GM11168 (cell line): ENCODE results near the gene S100A5.

ENCODE experiments used
- in situ Hi-C: fragments of 300-500 bp; cut with MboI; formaldehyde crosslinking; loops from one replicate; pipeline ENCODE4 v1.12.0; 2022; ENCODE audit warnings: low sequenced_read_pairs; ENCODE audit not compliant: unreplicated experiment

Gene S100A5

DNA sequence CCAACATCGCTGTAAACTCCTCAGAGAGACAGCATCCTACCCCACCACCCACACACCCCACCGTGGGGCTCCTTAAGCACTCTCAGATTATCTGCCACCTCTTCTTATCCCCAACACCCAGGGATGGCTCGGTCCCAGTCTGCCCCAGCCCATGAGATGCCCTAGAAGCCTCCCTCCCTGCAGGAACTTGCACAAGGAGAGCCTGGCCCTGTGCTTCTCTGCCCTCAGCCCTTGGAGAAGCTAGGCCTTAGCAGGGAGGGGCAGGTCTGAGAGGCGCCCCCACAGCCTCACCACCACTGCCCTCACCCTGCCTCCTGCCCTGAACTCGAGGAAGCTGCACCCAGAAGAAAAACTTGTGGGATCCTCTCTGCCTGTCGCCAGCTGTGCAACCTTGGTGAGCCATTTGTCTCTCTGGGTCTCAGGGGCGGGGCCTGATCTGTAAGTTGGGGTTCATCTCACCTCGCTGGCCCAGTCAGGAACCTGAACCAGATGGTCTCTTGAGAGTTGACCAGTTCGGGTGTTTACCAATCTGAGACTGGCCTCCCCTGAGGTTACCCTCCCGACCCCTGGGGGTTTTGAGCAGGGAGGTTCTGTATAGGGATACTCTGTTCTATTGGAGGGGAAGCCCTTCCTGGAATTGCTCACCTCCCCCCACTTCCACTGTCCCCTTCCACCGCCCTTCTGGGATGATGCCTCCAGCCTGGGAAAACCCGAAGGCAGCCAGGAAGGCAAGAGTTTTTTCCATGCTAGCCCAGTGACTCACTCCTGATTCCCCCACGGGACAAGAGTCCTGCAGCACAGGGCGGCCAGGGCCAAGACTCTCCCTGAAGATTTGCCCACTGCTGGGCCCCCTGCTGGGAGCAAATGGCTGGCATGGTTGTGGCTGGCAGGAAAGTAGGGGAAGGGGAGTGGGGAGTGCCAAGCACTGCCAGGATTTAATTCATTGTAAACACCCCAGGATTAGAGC lies 8.3 kb upstream of the S100A5 start, which contains the start of gene S100A3:
Gene S100A3, minus strand, starts transcription at position 537 of the 967 bp plus-strand sequence. CDS start 773 bp downstream, outside the sequence.
- in situ Hi-C loops: no loop called here

GRCh38 chr1:153547560-153548551 lies 7.1 kb upstream of the S100A5 start:
- in situ Hi-C loops: no loop called here

DNA sequence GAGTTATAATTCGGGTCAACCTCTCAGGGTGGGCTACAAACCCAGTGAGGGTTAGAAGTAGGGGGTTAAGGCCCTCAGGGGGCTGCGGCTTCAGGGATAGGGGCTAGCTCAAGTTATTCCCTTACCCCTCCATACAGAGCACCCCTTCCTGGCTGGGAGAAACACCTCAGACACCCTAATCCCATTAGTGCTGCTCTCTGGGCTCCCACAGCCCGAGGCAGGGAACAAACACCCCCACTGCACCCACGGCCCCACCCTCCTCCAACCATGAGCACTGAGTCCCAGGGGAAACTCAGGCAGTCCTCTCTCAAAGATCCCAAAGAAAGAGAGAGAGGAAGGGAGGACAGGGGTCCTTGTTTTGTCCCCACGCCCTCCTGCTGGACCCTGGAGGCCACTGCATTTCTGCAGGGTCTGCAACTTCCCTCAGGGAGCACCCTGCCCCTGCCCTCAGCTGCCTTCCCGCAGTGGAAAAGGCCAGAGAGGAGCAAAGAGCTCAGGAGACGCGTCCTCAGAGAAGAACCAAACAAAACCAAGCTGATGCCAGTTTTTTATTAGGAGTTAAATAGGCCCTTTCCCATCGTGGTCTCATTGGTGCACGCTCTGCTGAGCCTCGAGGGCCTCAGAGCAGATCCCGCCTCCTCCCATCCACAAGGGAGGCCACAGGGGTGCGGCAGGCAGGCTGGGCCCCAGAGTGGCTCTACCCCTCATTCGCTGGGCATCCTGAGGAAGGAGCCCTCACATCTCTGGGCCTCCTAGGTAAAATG lies 6.2 kb upstream of the S100A5 start:
- in situ Hi-C loops: no loop called here

- in situ Hi-C loops: no loop called here
Observed at GRCh38 chr1:153546371-153546770, 5.6 kb upstream of the S100A5 start.

DNA sequence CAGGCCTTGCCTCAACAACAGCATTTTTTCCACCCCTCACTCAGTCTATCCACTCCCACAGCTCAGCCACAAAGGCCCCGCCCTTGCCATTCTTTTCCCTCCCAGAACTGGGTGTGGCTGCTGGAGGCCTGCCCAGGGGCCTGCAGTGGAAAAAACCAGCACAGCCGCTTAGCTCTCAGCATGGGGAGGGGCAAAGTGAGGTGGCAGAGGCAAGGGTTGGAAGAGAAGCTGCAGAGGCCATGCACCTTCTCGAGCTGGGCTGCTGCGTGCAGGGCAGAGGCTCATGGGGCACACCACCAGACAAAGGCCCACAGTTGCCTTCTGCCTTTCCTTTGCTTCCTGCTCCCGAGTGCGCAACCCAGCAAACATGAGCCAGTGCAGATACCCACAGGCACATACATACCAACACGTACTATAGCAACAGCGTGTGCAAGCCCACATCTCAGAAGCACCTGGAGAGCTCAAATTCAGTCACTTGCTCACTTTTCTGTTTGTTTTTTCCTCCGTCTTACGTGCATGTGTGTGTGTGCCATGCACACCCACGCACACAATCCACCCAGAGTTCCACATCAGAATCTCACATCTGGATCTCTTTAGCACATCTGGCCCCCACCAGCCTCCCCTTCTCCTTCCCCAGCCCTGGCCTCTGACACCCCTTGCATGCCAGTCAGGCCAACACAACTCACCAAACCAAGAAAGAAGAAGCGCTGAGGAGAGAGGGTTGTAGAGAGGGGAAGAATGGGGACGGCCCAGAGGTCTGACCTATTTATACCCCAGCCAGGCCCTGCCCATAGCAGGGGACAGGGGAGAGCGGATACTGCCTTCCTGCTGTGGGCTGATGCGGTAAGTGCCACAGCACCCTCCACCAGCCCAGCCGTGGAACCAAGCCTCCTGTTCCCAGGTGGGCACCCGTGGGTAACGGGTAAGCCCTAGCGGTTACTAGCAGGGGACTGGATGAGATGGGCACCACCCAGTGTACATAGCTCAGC lies 4.6 kb upstream of the S100A5 start, which contains the start of gene S100A4:
Gene S100A4, minus strand, starts transcription at position 740 of the 989 bp plus-strand sequence. CDS start 1,012 bp downstream, outside the sequence.
- in situ Hi-C loops: no loop called here

DNA sequence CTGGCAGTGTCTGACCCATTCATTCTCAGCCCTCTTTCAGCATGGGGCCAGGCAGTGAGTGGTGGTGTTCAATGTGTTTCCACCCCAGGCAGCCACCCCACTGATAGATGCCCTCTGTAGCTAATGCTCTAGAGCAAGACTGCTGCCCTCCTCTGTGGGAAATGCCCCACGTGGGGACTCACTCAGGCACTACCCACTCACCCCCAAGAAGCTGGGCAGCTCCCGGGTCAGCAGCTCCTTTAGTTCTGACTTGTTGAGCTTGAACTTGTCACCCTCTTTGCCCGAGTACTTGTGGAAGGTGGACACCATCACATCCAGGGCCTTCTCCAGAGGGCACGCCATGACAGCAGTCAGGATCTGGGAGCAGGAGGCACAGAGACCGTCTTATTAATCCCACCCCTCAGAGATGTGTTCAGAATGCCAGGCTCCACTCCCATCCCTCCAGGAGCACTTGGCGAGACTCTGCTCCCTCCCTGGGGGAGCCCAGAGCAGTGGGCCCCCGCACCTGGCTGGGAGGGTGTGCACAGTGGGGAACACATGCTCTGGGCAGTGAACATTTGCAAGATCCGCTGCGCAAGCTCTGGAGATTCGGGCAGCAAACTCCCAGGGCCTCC lies 3.8 kb upstream of the S100A5 start:
- in situ Hi-C loops: no loop called here

DNA sequence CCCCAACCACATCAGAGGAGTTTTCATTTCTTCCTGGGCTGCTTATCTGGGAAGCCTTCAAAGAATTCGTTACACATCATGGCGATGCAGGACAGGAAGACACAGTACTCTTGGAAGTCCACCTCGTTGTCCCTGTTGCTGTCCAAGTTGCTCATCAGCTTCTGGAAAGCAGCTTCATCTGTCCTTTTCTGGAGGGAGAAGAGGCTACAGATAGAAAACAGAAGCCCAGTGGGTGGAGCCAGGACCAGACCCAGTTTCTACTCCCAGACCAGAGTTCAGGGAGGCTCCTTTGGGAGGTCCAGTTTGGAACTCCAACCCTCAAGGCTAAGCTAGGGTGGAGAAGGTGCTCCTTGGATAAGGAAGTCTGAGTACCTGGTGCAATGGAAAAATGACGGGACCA lies 3.0 kb upstream of the S100A5 start:
- in situ Hi-C loops: no loop called here

GRCh38 chr1:153542956-153543711 lies 2.4 kb upstream of the S100A5 start:
- in situ Hi-C loops: no loop called here

DNA sequence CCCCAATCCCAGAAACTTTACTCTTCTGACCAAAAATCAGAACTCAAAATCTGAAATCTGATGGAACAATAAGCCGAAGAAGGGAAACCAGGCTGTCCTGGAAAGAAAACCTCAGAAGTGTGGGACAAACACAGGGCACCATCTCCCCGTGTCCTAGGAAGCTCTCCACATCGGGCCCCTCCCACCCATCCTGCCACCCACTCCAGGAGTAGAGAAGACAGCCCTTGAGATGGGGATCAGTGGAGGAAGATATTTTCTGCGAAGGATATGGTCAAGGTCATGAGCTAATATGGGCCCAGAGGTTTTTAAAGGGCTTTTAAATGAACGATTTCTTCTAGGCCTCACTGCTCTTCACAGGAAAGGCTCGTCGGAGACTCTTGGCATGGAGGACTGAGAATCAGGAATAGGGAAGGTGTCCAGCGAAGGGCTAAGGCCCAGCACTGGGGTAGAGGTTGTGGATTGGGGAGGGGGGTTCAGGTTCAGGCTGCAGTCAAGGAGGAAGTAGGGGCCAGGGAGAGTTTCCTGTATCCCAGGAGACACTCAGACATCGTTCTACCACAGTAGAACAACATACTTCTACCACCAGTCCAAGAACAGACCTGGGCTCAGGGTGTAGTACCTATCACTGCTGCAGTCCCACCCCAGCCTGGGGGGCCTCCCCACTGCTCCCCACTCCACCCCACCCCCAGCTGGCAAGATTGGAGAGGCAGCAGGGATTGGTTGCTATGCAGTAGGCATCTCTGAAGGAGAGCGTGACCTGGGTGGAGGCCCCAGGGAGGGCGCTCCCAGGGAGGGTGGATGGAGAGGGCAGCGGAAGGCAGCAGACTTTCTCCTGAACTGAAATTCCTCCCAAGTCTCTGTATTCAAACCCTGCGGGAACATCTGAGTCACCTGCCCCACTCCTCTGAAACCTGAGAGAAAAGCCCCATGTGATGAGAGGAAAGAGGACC lies 1.2 kb upstream of the S100A5 start:
- in situ Hi-C loops: no loop called here

GRCh38 chr1:153539395-153540093 lies 1.2 kb downstream of the S100A5 start:
- in situ Hi-C loops: no loop called here

GRCh38 chr1:153538315-153538821 lies 2.4 kb downstream of the S100A5 start:
- in situ Hi-C loops: no loop called here

DNA sequence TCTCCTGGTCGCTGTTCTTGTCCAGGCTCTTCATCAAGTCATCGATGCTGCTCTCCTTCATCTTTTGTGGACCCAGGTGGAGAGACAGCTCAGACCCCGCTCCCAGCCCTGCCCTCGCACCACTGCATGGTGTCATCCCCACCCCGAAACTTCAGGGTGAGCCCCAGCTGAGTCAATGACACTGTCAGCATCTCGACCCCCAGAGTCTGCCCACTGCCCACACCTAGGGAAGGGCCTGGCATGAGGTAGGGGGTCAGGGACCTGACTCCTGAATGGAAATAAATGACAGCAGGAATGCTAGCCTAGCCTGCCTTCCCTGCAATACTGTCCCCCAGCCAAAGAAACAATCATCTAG lies 3.4 kb downstream of the S100A5 start:
- in situ Hi-C loops: no loop called here

GRCh38 chr1:153536671-153537375 lies 3.9 kb downstream of the S100A5 start:
- in situ Hi-C loops: no loop called here

DNA sequence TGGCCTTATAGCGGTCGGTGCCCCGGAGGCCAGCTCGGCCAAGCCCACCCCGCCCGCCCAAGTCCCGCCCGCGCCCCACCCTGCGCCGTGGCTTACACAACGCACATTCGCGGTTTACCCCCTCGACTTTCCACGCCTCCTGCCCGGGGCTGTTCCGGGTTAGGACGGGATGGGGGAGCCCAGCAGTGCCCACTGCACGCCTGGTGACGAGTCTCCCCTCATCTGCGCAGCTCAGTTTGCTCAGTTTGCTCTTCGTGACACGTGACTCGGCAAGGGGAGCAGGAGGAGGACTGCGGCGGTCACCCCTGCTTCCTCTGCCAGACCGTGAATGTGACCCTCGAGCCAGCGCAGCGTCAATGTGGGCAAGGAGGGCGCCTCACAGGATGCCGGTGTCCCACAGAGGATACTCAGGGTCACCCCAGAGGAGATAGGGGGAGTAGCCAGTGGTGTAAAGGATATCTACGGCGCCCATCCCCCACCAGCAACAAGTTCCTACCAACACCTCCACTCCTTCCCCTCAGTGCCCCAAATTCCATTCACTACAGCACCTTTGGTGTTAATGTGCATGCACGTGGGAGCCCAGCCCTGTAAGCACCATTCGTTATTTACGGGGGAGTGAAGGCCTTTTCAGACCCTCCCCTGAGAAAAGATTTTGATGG lies 4.6 kb downstream of the S100A5 start:
- in situ Hi-C loops: no loop called here
